MG63 (cell line): ENCODE data around the gene ZNF423. TPM values are rescaled to one million over a fixed set of nuclear protein-coding genes. Genes with fewer than 3 reads are reported as not detected.

Experiments used
- DNase-seq: peaks from one replicate; pipeline ENCODE4 v3.0.0-alpha.2; 2020
- H3K27me3 ChIP-seq: fragments of 250-450 bp; sonication (Bioruptor Pico); 2 replicates; pipeline ENCODE4 v1.5.1; 2020; ENCODE audit warnings: mild to moderate bottlenecking, moderate library complexity
- H3K36me3 ChIP-seq: fragments of 250-450 bp; sonication (Bioruptor Pico); 2 replicates; pipeline ENCODE4 v1.5.1; 2020; ENCODE audit warnings: mild to moderate bottlenecking, moderate library complexity
- H3K4me3 ChIP-seq: fragments of 250-450 bp; sonication (Bioruptor Pico); 2 replicates; pipeline ENCODE4 v1.5.1; 2020; ENCODE audit warnings: mild to moderate bottlenecking, moderate library complexity
- H3K9me3 ChIP-seq: fragments of 250-450 bp; sonication (Bioruptor Pico); 2 replicates; pipeline ENCODE4 v1.5.1; 2020; ENCODE audit warnings: mild to moderate bottlenecking, moderate library complexity
- total RNA-seq: library from RNA; depleted of rRNA; stranded (reverse); fragments of >200 nt; shearing (Covaris generic); gene quantifications from 2 replicates; pipeline ENCODE4 v1.2.3, GENCODE V29; 2014; ENCODE audit warnings: low replicate concordance

ZNF423 gene
- total RNA-seq, 1 experiment from 2014 or later = 0.07 TPM

DNA sequence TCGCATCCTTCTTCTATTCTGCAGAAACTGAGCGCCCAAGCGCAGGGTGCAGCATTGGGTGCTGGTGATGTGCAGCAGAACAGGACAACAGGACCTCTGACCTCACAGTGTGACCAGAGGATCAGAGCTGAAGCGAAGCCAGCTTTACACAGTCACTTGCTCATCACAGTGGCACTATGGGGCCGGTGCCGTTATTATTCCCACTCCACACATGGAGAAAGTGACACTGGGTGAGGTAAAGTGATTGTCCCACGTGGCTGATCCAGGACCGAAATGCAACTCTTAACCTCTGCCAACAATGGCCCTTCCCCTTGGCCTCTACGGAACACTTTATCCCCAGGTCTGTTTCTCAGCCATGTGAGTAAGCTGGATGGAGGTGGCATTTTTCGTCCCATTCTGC is 311.1 kb downstream of the ZNF423 start:
- DNase-seq = no peak
- Histone ChIP-seq H3K4me3 (no peak overlapping the region), H3K27me3 (no peaks in the 10 kb centered on the region), H3K36me3 (no peaks in the 10 kb centered on the region), H3K9me3 (no peaks in the 10 kb centered on the region)

DNA sequence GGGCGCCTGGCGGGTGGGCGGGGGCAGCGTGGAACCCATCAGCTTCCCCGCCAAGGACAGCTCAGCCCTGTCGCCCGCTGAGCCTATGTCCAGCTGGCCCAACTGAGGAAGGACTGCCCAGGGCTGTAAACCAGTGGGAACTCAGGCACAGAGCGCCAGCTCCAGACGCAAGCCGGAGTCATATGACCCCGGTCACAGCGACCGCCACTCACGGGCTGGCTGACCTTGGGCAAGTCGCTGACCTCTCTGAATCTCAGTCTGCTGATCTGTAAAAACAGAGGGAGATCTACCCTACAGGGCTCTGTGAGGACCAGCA is 312.3 kb downstream of the ZNF423 start:
- DNase-seq = no peak
- Histone ChIP-seq H3K4me3 (no peak overlapping the region), H3K27me3 (no peaks in the 10 kb centered on the region)

DNA sequence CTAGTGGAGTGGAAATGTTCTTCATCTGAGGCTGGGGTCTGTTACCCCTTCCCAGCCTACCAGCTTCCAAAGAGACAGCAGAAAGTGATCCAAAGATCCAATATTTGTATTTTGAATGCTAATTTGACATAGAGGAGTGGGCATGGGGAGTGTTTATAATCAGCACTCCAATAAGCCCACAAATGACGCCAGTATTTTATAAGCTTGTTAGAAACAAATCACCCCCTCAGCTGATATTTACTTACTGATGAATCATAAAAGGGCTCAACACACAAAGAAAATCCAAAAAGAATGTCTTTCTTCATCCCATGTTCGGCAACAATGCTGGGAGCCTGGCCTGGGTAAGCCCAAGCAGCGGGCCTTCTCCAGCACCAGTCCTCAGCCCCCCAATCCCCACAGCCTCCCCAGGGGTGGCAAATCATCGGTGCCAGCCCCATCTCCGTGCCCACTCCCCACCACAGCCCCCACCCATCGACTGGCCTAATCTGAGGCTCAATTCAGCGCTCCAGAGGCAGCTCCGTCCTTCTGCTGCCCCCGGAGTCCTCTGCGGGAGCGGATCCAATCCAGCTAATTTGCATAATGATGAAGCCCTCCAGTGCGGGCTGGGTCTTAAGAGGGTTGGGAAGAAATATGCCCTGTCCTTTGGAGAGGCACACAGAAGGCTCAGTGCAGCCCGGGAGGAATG is 312.8 kb downstream of the ZNF423 start:
- Histone ChIP-seq H3K9me3 (no peaks in the 10 kb centered on the region), H3K27me3 (no peaks in the 10 kb centered on the region), H3K36me3 (no peaks in the 10 kb centered on the region), H3K4me3 (no peak overlapping the region)
- DNase-seq = no peak

More for the DNA sequence above, 312.3 kb downstream of the ZNF423 start:
- no peaks in the 10 kb centered on the region for H3K36me3 ChIP-seq
- H3K9me3 ChIP-seq = no peaks in the 10 kb centered on the region

DNA sequence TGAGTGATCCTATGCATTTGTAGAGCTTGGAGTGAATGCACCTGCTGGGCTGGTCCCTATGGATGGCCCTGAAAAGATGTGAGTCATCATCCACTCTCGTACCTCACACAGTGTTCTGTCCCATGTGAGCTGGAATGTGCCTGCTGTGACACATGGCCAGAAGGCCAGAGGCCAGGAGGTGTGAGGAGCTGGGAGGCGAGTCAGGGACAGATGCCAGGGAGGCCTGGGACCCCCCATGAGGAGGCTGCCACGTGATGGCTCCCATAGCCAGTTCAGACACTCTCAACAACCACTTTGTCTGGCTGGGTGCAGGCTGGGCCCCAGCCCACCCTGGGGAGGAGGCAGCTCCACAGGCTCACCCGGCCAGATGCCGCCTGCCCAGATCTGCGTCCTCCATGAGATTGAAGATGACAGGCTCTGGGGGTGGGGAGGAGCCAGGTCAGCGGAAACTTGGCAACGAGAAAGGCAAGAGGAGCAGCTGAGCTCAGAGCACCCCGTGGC is 313.5 kb downstream of the ZNF423 start:
- H3K9me3 ChIP-seq = no peaks in the 10 kb centered on the region
- no peaks in the 10 kb centered on the region for H3K36me3 ChIP-seq
- no peak for DNase-seq
- no peak overlapping the region for H3K4me3 ChIP-seq
- H3K27me3 ChIP-seq = no peaks in the 10 kb centered on the region

DNA sequence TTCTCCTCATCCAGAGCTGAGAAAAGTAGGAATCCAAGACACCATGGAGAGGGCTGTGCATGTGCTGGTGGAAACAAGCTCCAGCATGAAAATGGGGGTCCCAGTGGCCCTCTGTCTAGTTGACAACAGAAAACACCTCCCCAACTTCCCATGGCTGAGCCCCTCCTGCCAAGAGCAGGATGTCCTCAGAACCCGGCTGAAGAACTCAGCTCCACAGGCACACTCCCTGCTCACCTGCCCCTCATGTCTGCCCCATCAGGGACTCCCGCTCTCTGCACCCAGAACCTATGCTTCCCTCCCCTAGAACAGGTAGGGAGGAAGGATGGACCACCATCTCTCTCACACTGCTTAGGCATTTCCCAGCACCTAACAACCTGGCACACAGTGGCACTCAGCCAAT is 315.1 kb downstream of the ZNF423 start:
- Histone ChIP-seq H3K36me3 (no peaks in the 10 kb centered on the region), H3K27me3 (no peaks in the 10 kb centered on the region), H3K4me3 (no peak overlapping the region), H3K9me3 (no peaks in the 10 kb centered on the region)
- no peak for DNase-seq

DNA sequence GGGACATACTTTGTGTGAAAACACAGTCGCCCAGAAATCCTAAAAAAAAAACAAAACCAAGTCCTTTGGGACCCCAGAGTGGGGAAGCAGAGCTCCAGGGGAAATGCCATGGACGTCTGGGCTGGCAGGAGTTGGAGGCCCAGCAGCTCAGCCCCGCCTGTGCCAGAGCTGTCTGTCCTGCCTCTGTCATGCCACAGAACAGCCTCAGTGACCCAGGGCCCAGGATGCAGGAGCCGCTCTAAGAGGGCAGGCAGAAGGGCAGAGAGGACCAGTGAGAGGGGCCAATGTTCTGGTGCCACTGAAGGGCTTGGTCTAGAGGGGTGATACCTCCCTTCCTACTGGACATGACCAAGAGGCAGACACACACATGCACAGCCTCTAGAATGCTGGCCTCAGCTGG is 316.2 kb downstream of the ZNF423 start:
- no peaks in the 10 kb centered on the region for H3K9me3 ChIP-seq
- no peaks in the 10 kb centered on the region for H3K36me3 ChIP-seq
- H3K27me3 ChIP-seq = no peaks in the 10 kb centered on the region
- no peak overlapping the region for H3K4me3 ChIP-seq
- DNase-seq = no peak

DNA sequence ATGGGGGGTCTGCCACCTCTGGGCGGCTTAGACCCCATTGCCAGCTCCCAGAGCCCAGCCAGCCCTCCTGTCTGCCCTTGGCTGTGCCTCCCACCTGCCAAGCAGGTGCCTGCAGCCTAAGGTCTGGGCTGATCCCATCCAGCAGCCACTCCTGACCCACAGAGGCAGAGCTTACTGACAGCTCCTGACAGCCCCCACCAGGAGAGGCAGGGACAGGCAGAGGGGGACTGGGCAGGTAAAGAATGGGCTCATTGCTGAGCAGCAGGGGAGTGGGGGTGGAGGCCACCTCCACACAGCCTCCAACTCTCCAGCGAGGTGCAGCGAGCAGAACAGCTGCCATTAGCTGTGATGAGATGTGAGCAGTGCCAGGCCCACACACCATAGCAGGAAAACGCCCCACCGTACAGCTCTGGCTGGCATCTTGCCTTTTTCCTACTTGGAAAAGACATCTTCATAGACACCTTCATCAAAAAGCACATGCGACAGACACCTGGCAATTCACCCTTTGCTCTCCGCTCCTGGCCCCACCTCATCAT is 317.9 kb downstream of the ZNF423 start:
- DNase-seq = no peak
- H3K27me3 ChIP-seq = no peaks in the 10 kb centered on the region
- H3K36me3 ChIP-seq = no peaks in the 10 kb centered on the region
- H3K4me3 ChIP-seq = no peak overlapping the region
- H3K9me3 ChIP-seq = no peaks in the 10 kb centered on the region

DNA sequence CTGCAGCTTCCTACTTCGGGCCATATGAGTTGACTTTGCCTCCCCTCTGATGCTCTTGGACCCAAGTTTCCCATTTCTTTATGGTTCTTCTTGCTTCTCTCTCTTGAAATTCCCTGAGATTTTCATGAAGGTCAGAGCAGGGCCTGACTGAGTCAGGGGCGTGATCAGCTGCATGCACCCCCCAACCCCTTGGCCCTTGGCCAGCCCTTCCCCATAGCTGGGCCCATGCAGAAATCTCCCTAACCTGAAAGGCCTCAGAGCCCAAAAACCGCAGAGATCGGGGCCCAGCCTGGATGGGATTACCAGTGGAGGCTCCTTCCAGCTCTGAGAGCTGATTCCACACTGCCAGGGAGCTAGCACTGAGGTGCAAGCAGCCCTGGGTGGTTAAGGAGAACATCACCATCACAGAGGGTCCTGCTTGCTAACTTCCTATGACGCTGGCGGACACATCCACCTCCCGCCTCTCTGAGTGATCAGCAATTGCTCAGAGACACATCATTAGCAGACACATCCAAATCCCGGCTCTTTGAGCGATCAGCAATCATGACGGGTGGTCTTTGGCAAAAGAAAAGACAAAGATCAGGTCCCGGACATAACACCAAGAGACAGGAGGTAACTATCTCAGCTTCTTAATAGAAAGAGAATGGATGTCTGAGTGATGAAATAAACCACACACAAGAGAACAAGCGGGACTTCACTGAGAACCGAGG is 320.9 kb downstream of the ZNF423 start:
- DNase-seq = no peak
- Histone ChIP-seq H3K4me3 (no peak overlapping the region), H3K36me3 (no peaks in the 10 kb centered on the region), H3K27me3 (no peaks in the 10 kb centered on the region), H3K9me3 (no peaks in the 10 kb centered on the region)

DNA sequence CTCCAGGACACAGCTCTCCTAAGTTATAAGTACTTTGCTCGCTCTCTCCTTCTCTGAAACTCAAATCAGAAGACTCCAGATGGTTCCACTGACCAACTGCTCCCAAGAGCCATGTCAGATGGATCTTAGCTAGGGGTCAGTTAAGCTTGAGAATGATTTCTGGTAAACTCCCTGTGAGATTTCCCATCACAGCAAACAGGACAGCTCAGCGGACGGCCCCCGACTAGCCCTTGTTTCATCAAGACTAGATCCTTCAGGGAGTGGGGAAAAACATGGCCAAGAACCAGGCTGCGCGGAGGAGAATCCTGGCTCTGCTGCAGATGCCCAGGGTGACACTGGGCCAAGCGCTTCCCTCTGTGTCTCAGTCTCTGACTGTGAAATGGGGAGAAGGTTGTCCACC is 322.5 kb downstream of the ZNF423 start:
- Histone ChIP-seq H3K9me3 (no peaks in the 10 kb centered on the region), H3K4me3 (no peak overlapping the region), H3K27me3 (no peaks in the 10 kb centered on the region), H3K36me3 (no peaks in the 10 kb centered on the region)
- no peak for DNase-seq

DNA sequence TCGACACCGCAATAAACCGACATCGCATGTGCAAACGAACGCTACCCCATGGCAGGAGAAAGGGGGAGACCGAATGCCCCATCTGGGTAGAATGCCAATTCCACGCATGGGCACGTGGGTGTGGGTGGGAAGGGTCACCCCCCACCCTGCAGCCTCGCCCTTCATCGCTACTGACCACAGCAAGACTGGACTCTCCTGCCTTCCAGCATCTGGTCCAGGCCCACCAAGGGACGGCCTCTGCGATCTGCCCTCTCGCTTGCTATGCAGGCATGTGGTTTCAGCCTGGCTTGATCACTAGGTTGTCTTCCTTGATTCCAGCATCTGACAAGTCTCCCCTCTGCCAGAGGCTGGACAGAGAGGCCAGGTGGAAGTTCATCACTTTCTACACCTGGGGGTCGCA is 323.0 kb downstream of the ZNF423 start:
- Histone ChIP-seq H3K4me3 (no peak overlapping the region), H3K27me3 (no peaks in the 10 kb centered on the region), H3K36me3 (no peaks in the 10 kb centered on the region), H3K9me3 (no peaks in the 10 kb centered on the region)
- DNase-seq = no peak

DNA sequence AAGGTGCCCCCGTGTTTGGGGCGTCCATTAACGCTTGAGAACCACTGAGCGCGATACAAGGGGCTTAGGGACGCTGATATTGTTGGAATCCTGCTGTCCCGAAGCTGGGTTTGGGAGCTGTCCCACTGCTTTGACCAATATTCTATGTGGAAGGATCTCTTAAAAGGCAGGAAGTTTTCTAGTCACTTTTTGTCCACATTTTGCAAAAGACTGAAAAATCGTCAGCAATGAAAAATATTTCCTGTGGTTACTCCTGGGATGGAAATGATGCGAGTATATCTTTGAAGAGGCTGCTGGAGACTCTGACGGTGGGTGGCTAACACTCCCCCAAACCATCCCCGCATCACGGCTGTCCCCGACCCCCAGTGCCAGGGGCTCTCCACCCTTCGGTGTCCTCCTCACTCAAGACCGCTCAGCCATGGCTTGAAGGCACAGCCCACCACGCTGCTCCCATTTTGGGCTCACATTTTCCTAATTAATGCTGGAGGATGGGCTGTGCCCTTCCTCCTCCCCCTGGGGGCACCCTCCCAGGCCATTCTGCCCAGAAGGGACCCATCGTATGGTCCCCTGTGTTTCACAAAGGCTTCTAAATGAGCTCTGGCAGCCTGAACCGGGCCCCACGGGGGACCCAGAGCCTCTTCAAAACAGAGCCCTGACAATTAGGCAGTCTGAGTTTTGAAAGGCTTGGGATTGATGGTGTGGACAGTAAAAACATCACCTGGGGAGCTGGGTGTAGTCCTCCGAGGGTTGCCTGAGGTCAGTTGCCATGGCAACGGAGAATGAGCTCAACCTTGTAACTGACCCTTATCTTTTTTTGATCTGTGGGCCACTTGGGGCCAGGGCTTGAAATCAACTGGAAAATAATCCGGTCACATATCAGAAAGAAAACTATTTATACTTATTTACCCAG is 323.7 kb downstream of the ZNF423 start:
- no peak overlapping the region for H3K4me3 ChIP-seq
- no peaks in the 10 kb centered on the region for H3K36me3 ChIP-seq
- no peak for DNase-seq
- no peaks in the 10 kb centered on the region for H3K27me3 ChIP-seq
- no peaks in the 10 kb centered on the region for H3K9me3 ChIP-seq

DNA sequence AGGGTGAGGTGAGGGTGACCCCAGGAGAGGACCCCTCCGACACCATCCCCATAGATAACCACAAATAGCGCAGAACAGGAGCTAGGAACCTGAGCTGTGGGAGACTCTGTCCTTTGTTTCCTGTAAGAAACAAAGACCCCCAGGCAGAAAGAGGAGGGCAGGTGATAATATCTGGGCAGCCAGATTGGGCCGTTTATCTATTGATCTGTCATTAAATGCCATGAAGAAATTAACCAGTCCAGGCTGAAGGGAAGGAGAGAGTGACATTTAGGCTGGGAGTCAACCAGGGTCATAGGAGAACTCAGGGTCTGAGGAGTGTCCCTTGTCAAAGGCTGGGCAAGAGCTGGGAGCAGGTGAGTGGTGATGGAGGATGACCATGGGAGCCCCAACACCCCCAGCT is 324.5 kb downstream of the ZNF423 start:
- Histone ChIP-seq H3K9me3 (no peaks in the 10 kb centered on the region), H3K27me3 (no peaks in the 10 kb centered on the region), H3K4me3 (no peak overlapping the region), H3K36me3 (no peaks in the 10 kb centered on the region)
- no peak for DNase-seq

DNA sequence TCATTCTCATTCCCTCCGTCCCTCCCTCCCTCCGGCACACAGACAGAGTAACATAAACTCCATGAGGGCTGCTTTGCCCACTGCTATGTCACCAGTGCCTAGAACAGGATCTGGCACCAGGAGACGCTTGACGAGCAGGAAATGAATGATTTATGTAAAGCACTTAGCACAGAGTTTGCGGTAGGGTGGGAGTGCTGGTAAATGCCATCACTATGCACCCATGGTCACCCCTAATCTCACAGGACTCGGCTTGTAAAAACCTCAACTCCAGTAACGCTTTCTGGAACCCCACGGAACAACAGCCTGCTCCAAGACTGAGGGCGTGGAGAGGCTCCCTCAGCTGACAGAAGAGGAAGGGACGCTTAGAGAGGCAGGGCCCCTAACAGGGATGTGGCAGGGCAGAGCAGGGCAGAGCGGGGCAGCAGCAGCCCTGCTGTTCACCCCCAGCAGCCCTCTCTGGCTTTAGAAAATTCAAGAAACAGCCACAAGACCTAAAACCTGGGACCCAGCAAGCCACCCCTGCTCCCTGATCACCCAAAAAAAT is 325.4 kb downstream of the ZNF423 start:
- H3K36me3 ChIP-seq = no peaks in the 10 kb centered on the region
- no peak overlapping the region for H3K4me3 ChIP-seq
- DNase-seq = no peak
- H3K9me3 ChIP-seq = no peaks in the 10 kb centered on the region
- no peaks in the 10 kb centered on the region for H3K27me3 ChIP-seq

DNA sequence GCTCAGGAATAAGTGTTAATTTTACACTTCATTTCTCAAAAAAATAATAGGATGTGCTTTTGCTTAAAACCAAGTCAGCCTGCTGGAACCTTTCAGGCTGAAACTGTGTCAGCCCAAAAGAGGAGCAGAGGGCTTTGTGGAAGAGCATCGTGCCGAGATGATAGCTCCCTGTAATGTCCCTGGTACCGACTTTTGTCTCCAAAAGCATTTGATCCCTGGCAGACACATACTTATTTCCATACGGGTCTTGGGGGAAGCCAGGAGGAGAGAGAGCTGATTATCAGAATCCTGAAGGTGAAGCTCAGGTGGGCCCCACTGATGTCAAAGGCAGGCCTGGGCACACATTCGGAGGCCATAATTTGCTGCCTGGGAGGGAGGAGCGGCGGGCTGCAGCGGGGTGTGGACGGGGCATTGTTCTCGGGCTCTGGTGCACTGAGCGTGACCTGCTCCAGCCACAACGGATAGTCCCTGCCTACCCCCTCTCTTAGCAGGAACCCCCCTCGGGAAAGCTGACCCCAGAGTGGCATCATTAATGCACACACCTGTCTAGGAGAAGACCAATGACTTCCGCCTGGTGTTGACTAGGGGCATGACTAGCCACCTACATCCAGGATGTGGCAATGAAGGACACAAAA is 326.4 kb downstream of the ZNF423 start:
- no peaks in the 10 kb centered on the region for H3K36me3 ChIP-seq
- no peaks in the 10 kb centered on the region for H3K9me3 ChIP-seq
- no peak overlapping the region for H3K4me3 ChIP-seq
- no peaks in the 10 kb centered on the region for H3K27me3 ChIP-seq
- DNase-seq = no peak

DNA sequence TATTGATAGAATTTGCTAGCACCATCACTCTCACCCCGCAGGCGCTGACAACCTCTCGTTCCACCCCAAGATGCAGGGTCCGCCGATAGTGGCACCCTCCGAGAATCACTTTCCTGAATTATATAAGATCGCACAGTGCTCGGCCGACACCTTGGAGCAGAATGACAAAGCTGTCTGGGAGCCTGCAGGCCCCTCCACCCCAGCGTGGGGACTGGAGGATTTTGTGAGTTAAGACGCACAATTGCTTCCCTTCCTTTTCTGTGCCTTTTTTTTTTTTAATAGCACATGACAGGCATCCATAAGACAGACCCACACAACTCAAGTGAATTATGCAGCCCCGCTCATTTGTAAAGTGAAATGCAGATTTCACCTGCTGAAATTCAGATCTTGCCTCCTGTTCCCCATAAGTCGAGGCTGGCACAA is 327.0 kb downstream of the ZNF423 start:
- H3K27me3 ChIP-seq = no peaks in the 10 kb centered on the region
- H3K4me3 ChIP-seq = no peak overlapping the region
- H3K9me3 ChIP-seq = no peaks in the 10 kb centered on the region
- no peak for DNase-seq
- no peaks in the 10 kb centered on the region for H3K36me3 ChIP-seq

DNA sequence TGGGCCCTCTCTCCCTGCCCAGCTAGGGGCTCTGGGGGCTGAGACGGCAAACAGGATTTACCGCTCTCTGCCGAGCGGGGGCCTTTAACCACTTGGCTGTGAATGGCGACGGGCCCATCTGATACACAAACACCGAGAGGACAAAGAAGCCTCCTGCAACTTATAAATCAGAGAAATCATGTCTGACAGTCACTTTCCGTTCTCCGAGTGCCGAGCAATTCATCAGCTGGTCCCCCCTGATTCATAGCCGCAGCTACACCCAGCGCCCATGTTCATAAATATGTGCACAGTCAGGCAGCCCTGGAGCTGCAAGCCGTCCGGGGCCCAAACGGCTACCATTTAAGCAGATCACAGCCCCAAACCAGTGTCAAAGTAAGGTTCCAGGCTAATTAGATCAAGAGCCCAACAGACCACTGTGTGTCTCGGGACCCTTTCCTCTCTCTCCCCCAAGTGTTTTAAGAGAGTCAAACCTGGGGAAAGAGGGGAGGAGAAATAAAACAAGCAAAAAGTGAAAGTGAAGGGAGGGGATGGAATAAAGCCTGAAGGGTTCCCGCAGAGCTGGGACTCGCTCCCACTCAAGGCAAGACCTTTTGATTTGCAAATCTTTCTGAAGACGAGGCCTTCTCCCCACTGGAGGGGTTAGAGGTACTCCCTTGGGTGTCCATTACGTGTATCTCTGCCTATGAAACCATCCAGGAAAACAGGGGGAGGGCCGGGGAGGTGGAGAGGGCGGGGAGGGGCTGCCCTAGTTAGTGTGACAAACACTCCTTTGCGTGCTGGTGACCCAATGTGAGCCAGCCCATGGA is 327.6 kb downstream of the ZNF423 start:
- Histone ChIP-seq H3K27me3 (no peaks in the 10 kb centered on the region), H3K9me3 (no peaks in the 10 kb centered on the region), H3K4me3 (no peak overlapping the region), H3K36me3 (no peaks in the 10 kb centered on the region)
- DNase-seq = no peak
